Neural cell (in vitro differentiated cells): ENCODE data around the gene MT1X. TPM values are rescaled to one million over a fixed set of nuclear protein-coding genes. Genes with fewer than 3 reads are reported as not detected.

Experiments used
- H2AFZ ChIP-seq: fragments of 200-600, 300-800 bp; sonication (generic), shearing (Covaris generic); 2 replicates; pipeline ENCODE4 v1.6.0; 2014; ENCODE audit warnings: low read depth, mild to moderate bottlenecking, antibody characterized with exemption, low read length, moderate library complexity
- H3F3A ChIP-seq: fragments of 200-600 bp; shearing (Covaris generic); 2 replicates; pipeline ENCODE4 v1.6.1; 2016; ENCODE audit warnings: mild to moderate bottlenecking, moderate library complexity, mixed read lengths, antibody characterized with exemption, low read length; ENCODE audit not compliant: insufficient read depth, poor library complexity, severe bottlenecking
- H3K27ac ChIP-seq: fragments of 200-600, 300-800 bp; sonication (generic), shearing (Covaris generic); 2 replicates; pipeline ENCODE4 v1.5.1; 2014; ENCODE audit warnings: mild to moderate bottlenecking, low read length, moderate library complexity
- H3K27me3 ChIP-seq: fragments of 300-800, 200-600 bp; sonication (generic), shearing (Covaris generic); 2 replicates; pipeline ENCODE4 v1.6.0; 2014; ENCODE audit warnings: mild to moderate bottlenecking, low read depth, low read length, moderate library complexity; ENCODE audit not compliant: insufficient read depth
- H3K36me3 ChIP-seq: fragments of 300-800, 200-600 bp; sonication (generic), shearing (Covaris generic); 2 replicates; pipeline ENCODE4 v1.5.1; 2014; ENCODE audit warnings: mild to moderate bottlenecking, antibody characterized with exemption, low read length, moderate library complexity; ENCODE audit not compliant: insufficient read depth
- H3K4me2 ChIP-seq: fragments of 300-800, 200-600 bp; sonication (generic), shearing (Covaris generic); 2 replicates; pipeline ENCODE4 v1.6.0; 2014; ENCODE audit warnings: mild to moderate bottlenecking, low read length
- H3K4me3 ChIP-seq: fragments of 300-800, 200-600 bp; sonication (generic), shearing (Covaris generic); 2 replicates; pipeline ENCODE4 v1.5.1; 2014; ENCODE audit warnings: mild to moderate bottlenecking, low read length, moderate library complexity
- H3K79me2 ChIP-seq: fragments of 200-600 bp; shearing (Covaris generic); replicated peaks from 2 replicates; pipeline ENCODE4 v1.6.0; 2014; ENCODE audit warnings: mild to moderate bottlenecking, low read length, moderate library complexity; ENCODE audit not compliant: insufficient read depth
- H3K9ac ChIP-seq: fragments of 300-800, 200-600 bp; sonication (generic), shearing (Covaris generic); 2 replicates; pipeline ENCODE4 v1.6.1; 2016; ENCODE audit warnings: mild to moderate bottlenecking, low read length, mixed read lengths
- H3K9me2 ChIP-seq: fragments of 200-600 bp; shearing (Covaris generic); 2 replicates; pipeline ENCODE4 v1.6.1; 2016; ENCODE audit warnings: mild to moderate bottlenecking, low read length, mixed read lengths; ENCODE audit not compliant: insufficient read depth
- H3K9me3 ChIP-seq: fragments of 200-600, 300-800 bp; sonication (generic), shearing (Covaris generic); 2 replicates; pipeline ENCODE4 v1.6.1; 2016; ENCODE audit warnings: mild to moderate bottlenecking, mixed run types, low read length, moderate library complexity, mixed read lengths
- H4K20me1 ChIP-seq: fragments of 200-600 bp; shearing (Covaris generic); 2 replicates; pipeline ENCODE4 v1.6.1; 2016; ENCODE audit warnings: mild to moderate bottlenecking, mixed run types; ENCODE audit not compliant: insufficient read depth
- CTCF ChIP-seq: fragments of 450-650 bp; IDR thresholded peaks from 2 replicates; pipeline ENCODE4 v1.5.1; 2014; ENCODE audit warnings: antibody characterized with exemption, mild to moderate bottlenecking, moderate library complexity; ENCODE audit not compliant: poor library complexity, severe bottlenecking
- EP300 ChIP-seq: fragments of 450-650 bp; conservative IDR thresholded peaks from 2 replicates; pipeline ENCODE4 v1.6.1; 2014; ENCODE audit warnings: antibody characterized with exemption, mild to moderate bottlenecking, moderate library complexity; ENCODE audit not compliant: poor library complexity, severe bottlenecking
- EZH2 ChIP-seq: fragments of 200-600, 300-800 bp; shearing (Covaris generic), sonication (generic); IDR thresholded peaks from 2 replicates; pipeline ENCODE4 v1.6.1; 2014; ENCODE audit warnings: antibody characterized with exemption, low read length, borderline replicate concordance, mild to moderate bottlenecking; ENCODE audit not compliant: insufficient read depth, poor library complexity, severe bottlenecking
- MXI1 ChIP-seq: fragments of 450-650 bp; conservative IDR thresholded peaks from 2 replicates; pipeline ENCODE4 v1.6.1; 2014; ENCODE audit warnings: antibody characterized with exemption, mild to moderate bottlenecking; ENCODE audit not compliant: poor library complexity, severe bottlenecking
- POLR2AphosphoS5 ChIP-seq: IDR thresholded peaks from 2 replicates; pipeline ENCODE4 v1.6.1; 2012
- RAD21 ChIP-seq: fragments of 450-650 bp; conservative IDR thresholded peaks from 2 replicates; pipeline ENCODE4 v1.6.1; 2014; ENCODE audit warnings: antibody characterized with exemption, mild to moderate bottlenecking, moderate library complexity
- REST ChIP-seq: IDR thresholded peaks from 2 replicates; pipeline ENCODE4 v1.6.1; 2012; ENCODE audit warnings: borderline replicate concordance
- SMC3 ChIP-seq: fragments of 450-650 bp; conservative IDR thresholded peaks from 2 replicates; pipeline ENCODE4 v1.6.1; 2014; ENCODE audit warnings: antibody characterized with exemption, mild to moderate bottlenecking, moderate library complexity; ENCODE audit not compliant: poor library complexity
- TAF1 ChIP-seq: IDR thresholded peaks from 2 replicates; pipeline ENCODE4 v1.6.1; 2012; ENCODE audit warnings: low read depth
- polyA plus RNA-seq: library from polyadenylated mRNA; depleted of rRNA; stranded (reverse); fragments of >200 nt; gene quantifications from 2 replicates; pipeline ENCODE4 v1.2.3, GENCODE V29; 2014

Gene MT1X
- polyA plus RNA-seq, 1 donor from 2014 or later: 8.1 TPM

- no peak overlapping the region for H2AFZ ChIP-seq
- no peak overlapping the region for H3K27ac ChIP-seq
- H3K36me3 ChIP-seq: no peaks in the 10 kb centered on the region
- H3K4me3 ChIP-seq: no peak overlapping the region
- no peaks in the 10 kb centered on the region for H3F3A ChIP-seq
- no peaks in the 10 kb centered on the region for H3K9me3 ChIP-seq
- no peaks in the 10 kb centered on the region for H3K79me2 ChIP-seq
- no peak overlapping the region for H3K4me2 ChIP-seq
- H4K20me1 ChIP-seq: no peaks in the 10 kb centered on the region
- no peaks in the 10 kb centered on the region for H3K9me2 ChIP-seq
- H3K9ac ChIP-seq: no peak overlapping the region
- H3K27me3 ChIP-seq: peaks cover 100% of the 10 kb centered on the region
- TF ChIP-seq CTCF (no peak), EP300 (no peak), REST (no peak), SMC3 (no peak), MXI1 (no peak), POLR2AphosphoS5 (no peak), RAD21 (no peak), TAF1 (no peak), EZH2 (no peak)
Observed at GRCh38 chr16:56633535-56633934, 48.7 kb upstream of the MT1X start.

- no peaks in the 10 kb centered on the region for H3K79me2 ChIP-seq
- peak overlapping the region; percentile 48 for H3K4me3 ChIP-seq
- H3F3A ChIP-seq: no peaks in the 10 kb centered on the region
- peaks cover 100% of the 10 kb centered on the region for H3K27me3 ChIP-seq
- no peak overlapping the region for H3K4me2 ChIP-seq
- no peak overlapping the region for H2AFZ ChIP-seq
- no peak overlapping the region for H3K9ac ChIP-seq
- no peak for TF ChIP-seq REST
- TF ChIP-seq EZH2: peak; percentile 53
- TF ChIP-seq CTCF: no peak
- H3K9me3 ChIP-seq: no peaks in the 10 kb centered on the region
- H3K36me3 ChIP-seq: no peaks in the 10 kb centered on the region
- no peaks in the 10 kb centered on the region for H4K20me1 ChIP-seq
- no peaks in the 10 kb centered on the region for H3K9me2 ChIP-seq
- H3K27ac ChIP-seq: no peak overlapping the region
Observed at GRCh38 chr16:56634715-56635440, 47.4 kb upstream of the MT1X start.
